ENCODE measurements around the gene EDA.

The EDA gene

DNA sequence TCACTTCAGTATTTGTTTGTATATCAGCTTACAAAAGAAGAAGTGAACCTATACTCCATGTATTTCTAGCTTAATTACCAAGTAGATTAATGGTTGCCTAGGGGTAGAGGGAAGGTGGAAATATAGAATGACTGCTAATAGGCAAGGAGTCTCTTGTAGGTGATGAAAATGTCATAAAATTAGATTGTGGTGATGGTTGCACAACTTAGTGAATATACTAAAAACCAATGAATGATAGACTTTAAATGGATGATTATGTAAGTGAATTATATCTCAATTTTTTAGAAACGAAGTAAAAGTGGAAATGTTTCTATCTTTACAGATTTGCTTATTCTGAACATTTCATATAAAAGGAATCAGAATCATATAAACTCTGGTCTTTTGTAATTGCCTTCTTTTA, 268.3 kb downstream of the EDA start:
- Histone ChIP-seq H2AK5ac (ENCODE audit: low read length) (no peak overlapping the region), H4K91ac (ENCODE audit: low read depth, low read length) (no peak overlapping the region), H3K79me2 (ENCODE audit: control insufficient read depth, insufficient read depth, low read length, poor library complexity) (no peaks in the 10 kb centered on the region), H3K27me3 (ENCODE audit: insufficient read depth, low read length) (no peaks in the 10 kb centered on the region), H4K12ac (ENCODE audit: low read depth, low read length) (no peak overlapping the region), H3K18ac (ENCODE audit: low read length) (no peak overlapping the region), H3K4me2 (ENCODE audit: low read length) (no peak overlapping the region), H3K4me3 (ENCODE audit: low read depth, low read length) (no peak overlapping the region), H3K9me3 (ENCODE audit: insufficient read depth, low read depth, low read length) (no peaks in the 10 kb centered on the region), H3K23ac (ENCODE audit: low read length) (no peak overlapping the region), H2BK12ac (ENCODE audit: low read length) (no peak overlapping the region), H2BK5ac (ENCODE audit: low read depth, low read length, poor library complexity) (no peak overlapping the region), H3K4ac (ENCODE audit: low read depth, low read length) (no peak overlapping the region), H4K8ac (ENCODE audit: low read depth, low read length) (no peak overlapping the region), H3K4me1 (ENCODE audit: control insufficient read depth in 1 of 2, insufficient read depth in 2 of 2, low read length in 2 of 2) (no peaks in the 10 kb centered on the region), H2AFZ (ENCODE audit: insufficient read depth, low read length, poor library complexity) (no peak overlapping the region), H3K27ac (ENCODE audit: low read depth, low read length) (no peak overlapping the region), H3K14ac (ENCODE audit: low read length) (no peak overlapping the region), H2BK120ac (ENCODE audit: insufficient read depth, low read length, poor library complexity) (no peak overlapping the region), H3K36me3 (ENCODE audit: control insufficient read depth in 1 of 2, insufficient read depth in 2 of 2, low read length in 2 of 2) (no peaks in the 10 kb centered on the region), H3K79me1 (ENCODE audit: low read length) (no peaks in the 10 kb centered on the region), H3K9ac (ENCODE audit: low read length) (no peak overlapping the region)
- DNase-seq, result no peak
- WGBS (ENCODE audit: extremely low coverage, insufficient coverage, insufficient read length), result no CpG with 5 or more reads among the region's 1 CpG

DNA sequence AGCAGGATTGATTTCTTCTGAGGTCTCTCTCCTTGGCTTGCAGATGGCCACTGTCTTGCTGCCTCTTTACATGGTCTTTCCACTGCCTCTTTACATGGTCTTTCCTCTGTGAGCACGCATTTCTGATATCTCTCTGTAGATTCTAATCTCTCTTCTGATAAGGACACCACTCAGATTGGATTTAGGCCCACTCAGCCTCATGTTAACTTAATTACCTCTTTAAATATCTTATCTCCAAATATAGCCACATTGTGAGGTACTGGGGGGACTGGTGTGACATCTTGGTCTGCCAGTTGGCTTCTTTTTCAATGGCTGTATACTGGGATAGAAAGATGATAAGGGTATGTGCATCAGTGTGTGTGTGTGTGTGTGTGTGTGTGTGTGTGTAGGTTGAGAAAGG, 280.1 kb downstream of the EDA start:
- WGBS (ENCODE audit: extremely low coverage, insufficient coverage, insufficient read length), result no CpG with 5 or more reads among the region's 1 CpG
- H2AK5ac ChIP-seq (ENCODE audit: low read length), result no peak overlapping the region
- no peak for DNase-seq

DNA sequence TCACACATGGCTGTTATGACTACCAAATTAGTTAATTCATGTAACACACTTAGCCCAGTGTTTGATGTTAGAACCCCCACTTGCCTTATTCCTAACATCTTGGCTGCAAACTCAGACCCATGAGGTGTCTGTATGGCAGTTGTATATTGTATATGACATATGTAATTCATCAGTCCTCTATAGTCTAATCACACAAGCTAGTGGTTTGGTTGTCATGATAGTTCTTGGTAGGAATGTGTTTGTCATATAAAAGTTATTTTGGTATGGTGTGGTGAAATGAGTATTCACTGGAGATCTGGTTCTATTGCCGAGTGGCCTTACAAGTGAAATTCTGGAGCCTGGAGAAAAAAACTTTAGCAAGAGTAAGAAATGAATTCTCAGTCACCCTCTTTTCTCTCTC, 284.6 kb downstream of the EDA start:
- H3K4ac ChIP-seq (ENCODE audit: low read depth, low read length), result no peak overlapping the region
- no peak overlapping the region for H4K8ac ChIP-seq (ENCODE audit: low read depth, low read length)
- H3K4me3 ChIP-seq (ENCODE audit: low read depth, low read length), result no peak overlapping the region
- H3K36me3 ChIP-seq (ENCODE audit: control insufficient read depth in 1 of 2, insufficient read depth in 2 of 2, low read length in 2 of 2), result no peaks in the 10 kb centered on the region
- H3K23ac ChIP-seq (ENCODE audit: low read length), result no peak overlapping the region
- no peak overlapping the region for H2AFZ ChIP-seq (ENCODE audit: insufficient read depth, low read length, poor library complexity)
- DNase-seq, result no peak
- no peaks in the 10 kb centered on the region for H3K4me1 ChIP-seq (ENCODE audit: control insufficient read depth in 1 of 2, insufficient read depth in 2 of 2, low read length in 2 of 2)
- no peaks in the 10 kb centered on the region for H3K9me3 ChIP-seq (ENCODE audit: insufficient read depth, low read depth, low read length)
- H3K9ac ChIP-seq (ENCODE audit: low read length), result no peak overlapping the region
- no peak overlapping the region for H2BK12ac ChIP-seq (ENCODE audit: low read length)
- no peak overlapping the region for H3K4me2 ChIP-seq (ENCODE audit: low read length)
- no peak overlapping the region for H3K14ac ChIP-seq (ENCODE audit: low read length)
- WGBS (ENCODE audit: extremely low coverage, insufficient coverage, insufficient read length), result no CpG with 5 or more reads among the region's 1 CpG
- H3K18ac ChIP-seq (ENCODE audit: low read length), result no peak overlapping the region
- no peaks in the 10 kb centered on the region for H3K27me3 ChIP-seq (ENCODE audit: insufficient read depth, low read length)
- no peak overlapping the region for H2BK5ac ChIP-seq (ENCODE audit: low read depth, low read length, poor library complexity)
- H3K79me2 ChIP-seq (ENCODE audit: control insufficient read depth, insufficient read depth, low read length, poor library complexity), result no peaks in the 10 kb centered on the region
- no peak overlapping the region for H4K12ac ChIP-seq (ENCODE audit: low read depth, low read length)
- no peak overlapping the region for H2BK120ac ChIP-seq (ENCODE audit: insufficient read depth, low read length, poor library complexity)
- H4K91ac ChIP-seq (ENCODE audit: low read depth, low read length), result no peak overlapping the region
- no peak overlapping the region for H3K27ac ChIP-seq (ENCODE audit: low read depth, low read length)
- H3K79me1 ChIP-seq (ENCODE audit: low read length), result no peaks in the 10 kb centered on the region
- H2AK5ac ChIP-seq (ENCODE audit: low read length), result no peak overlapping the region

More for the DNA sequence above, 280.1 kb downstream of the EDA start:
- no peak overlapping the region for H3K14ac ChIP-seq (ENCODE audit: low read length)
- H4K12ac ChIP-seq (ENCODE audit: low read depth, low read length), result no peak overlapping the region
- no peak overlapping the region for H2AFZ ChIP-seq (ENCODE audit: insufficient read depth, low read length, poor library complexity)
- no peak overlapping the region for H4K91ac ChIP-seq (ENCODE audit: low read depth, low read length)
- H3K36me3 ChIP-seq (ENCODE audit: control insufficient read depth in 1 of 2, insufficient read depth in 2 of 2, low read length in 2 of 2), result no peaks in the 10 kb centered on the region
- no peak overlapping the region for H3K27ac ChIP-seq (ENCODE audit: low read depth, low read length)
- H3K23ac ChIP-seq (ENCODE audit: low read length), result no peak overlapping the region
- H3K18ac ChIP-seq (ENCODE audit: low read length), result no peak overlapping the region
- no peak overlapping the region for H4K8ac ChIP-seq (ENCODE audit: low read depth, low read length)
- no peaks in the 10 kb centered on the region for H3K27me3 ChIP-seq (ENCODE audit: insufficient read depth, low read length)
- H3K4me1 ChIP-seq (ENCODE audit: control insufficient read depth in 1 of 2, insufficient read depth in 2 of 2, low read length in 2 of 2), result no peaks in the 10 kb centered on the region
- no peak overlapping the region for H2BK12ac ChIP-seq (ENCODE audit: low read length)
- H2BK120ac ChIP-seq (ENCODE audit: insufficient read depth, low read length, poor library complexity), result no peak overlapping the region
- H3K79me1 ChIP-seq (ENCODE audit: low read length), result no peaks in the 10 kb centered on the region
- H2BK5ac ChIP-seq (ENCODE audit: low read depth, low read length, poor library complexity), result no peak overlapping the region
- no peaks in the 10 kb centered on the region for H3K9me3 ChIP-seq (ENCODE audit: insufficient read depth, low read depth, low read length)
- no peaks in the 10 kb centered on the region for H3K79me2 ChIP-seq (ENCODE audit: control insufficient read depth, insufficient read depth, low read length, poor library complexity)
- H3K9ac ChIP-seq (ENCODE audit: low read length), result no peak overlapping the region
- no peak overlapping the region for H3K4me3 ChIP-seq (ENCODE audit: low read depth, low read length)
- H3K4me2 ChIP-seq (ENCODE audit: low read length), result no peak overlapping the region
- H3K4ac ChIP-seq (ENCODE audit: low read depth, low read length), result no peak overlapping the region

DNA sequence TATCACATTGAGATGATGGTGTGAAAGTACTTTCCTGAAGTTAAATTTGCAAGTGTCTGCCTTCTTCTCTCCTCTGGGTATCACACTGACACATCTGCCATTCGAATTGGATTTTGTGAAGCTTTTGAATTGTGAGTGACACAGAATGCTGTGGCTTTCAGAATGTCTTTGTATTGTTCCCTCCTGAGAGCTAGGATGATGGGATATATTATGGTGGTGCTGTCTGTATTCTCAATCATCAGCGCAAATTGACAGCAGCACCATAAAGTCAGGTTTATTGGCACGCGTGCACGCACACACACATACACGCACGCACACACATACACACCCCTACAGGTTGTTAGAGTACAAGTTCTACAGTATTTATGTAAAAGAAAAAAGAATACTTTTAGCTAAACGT, 290.5 kb downstream of the EDA start:
- H3K18ac ChIP-seq (ENCODE audit: low read length), result no peak overlapping the region
- no peaks in the 10 kb centered on the region for H3K27me3 ChIP-seq (ENCODE audit: insufficient read depth, low read length)
- no peak overlapping the region for H2BK5ac ChIP-seq (ENCODE audit: low read depth, low read length, poor library complexity)
- no peaks in the 10 kb centered on the region for H3K4me1 ChIP-seq (ENCODE audit: control insufficient read depth in 1 of 2, insufficient read depth in 2 of 2, low read length in 2 of 2)
- no peak overlapping the region for H4K8ac ChIP-seq (ENCODE audit: low read depth, low read length)
- no peak overlapping the region for H3K4ac ChIP-seq (ENCODE audit: low read depth, low read length)
- no peak overlapping the region for H2BK120ac ChIP-seq (ENCODE audit: insufficient read depth, low read length, poor library complexity)
- H4K12ac ChIP-seq (ENCODE audit: low read depth, low read length), result no peak overlapping the region
- H2BK12ac ChIP-seq (ENCODE audit: low read length), result no peak overlapping the region
- no peak overlapping the region for H3K23ac ChIP-seq (ENCODE audit: low read length)
- H3K4me2 ChIP-seq (ENCODE audit: low read length), result no peak overlapping the region
- H2AK5ac ChIP-seq (ENCODE audit: low read length), result no peak overlapping the region
- DNase-seq, result no peak
- H3K79me1 ChIP-seq (ENCODE audit: low read length), result no peaks in the 10 kb centered on the region
- no peaks in the 10 kb centered on the region for H3K36me3 ChIP-seq (ENCODE audit: control insufficient read depth in 1 of 2, insufficient read depth in 2 of 2, low read length in 2 of 2)
- H3K4me3 ChIP-seq (ENCODE audit: low read depth, low read length), result no peak overlapping the region
- H4K91ac ChIP-seq (ENCODE audit: low read depth, low read length), result no peak overlapping the region
- no CpG with 5 or more reads among the region's 8 CpGs for WGBS (ENCODE audit: extremely low coverage, insufficient coverage, insufficient read length)
- no peak overlapping the region for H3K9ac ChIP-seq (ENCODE audit: low read length)
- H3K27ac ChIP-seq (ENCODE audit: low read depth, low read length), result no peak overlapping the region
- H3K9me3 ChIP-seq (ENCODE audit: insufficient read depth, low read depth, low read length), result no peaks in the 10 kb centered on the region
- H3K79me2 ChIP-seq (ENCODE audit: control insufficient read depth, insufficient read depth, low read length, poor library complexity), result no peaks in the 10 kb centered on the region
- no peak overlapping the region for H2AFZ ChIP-seq (ENCODE audit: insufficient read depth, low read length, poor library complexity)
- no peak overlapping the region for H3K14ac ChIP-seq (ENCODE audit: low read length)

DNA sequence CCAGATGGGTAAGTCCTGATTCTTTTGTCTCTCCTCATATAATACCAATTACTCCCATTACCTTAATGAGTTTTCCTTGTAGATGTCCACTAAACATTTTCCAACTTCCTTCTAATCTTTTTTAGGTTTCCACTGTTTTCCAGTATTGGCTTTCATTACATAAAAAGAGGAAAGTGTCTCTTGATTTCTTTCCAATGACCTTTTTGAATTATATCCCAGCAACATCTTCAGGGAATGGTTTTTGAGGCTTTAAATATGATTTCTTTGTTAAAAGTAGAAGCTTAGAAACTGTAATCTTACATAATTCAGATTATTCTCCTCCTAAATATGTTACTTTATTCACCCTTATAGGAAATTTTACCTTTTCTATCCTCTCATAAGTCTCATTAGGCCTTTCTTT, 298.9 kb downstream of the EDA start:
- H3K27ac ChIP-seq (ENCODE audit: low read depth, low read length), result no peak overlapping the region
- no peak overlapping the region for H2BK5ac ChIP-seq (ENCODE audit: low read depth, low read length, poor library complexity)
- no peaks in the 10 kb centered on the region for H3K36me3 ChIP-seq (ENCODE audit: control insufficient read depth in 1 of 2, insufficient read depth in 2 of 2, low read length in 2 of 2)
- H3K4me2 ChIP-seq (ENCODE audit: low read length), result no peak overlapping the region
- no peak overlapping the region for H3K4ac ChIP-seq (ENCODE audit: low read depth, low read length)
- no peak overlapping the region for H3K14ac ChIP-seq (ENCODE audit: low read length)
- no peaks in the 10 kb centered on the region for H3K27me3 ChIP-seq (ENCODE audit: insufficient read depth, low read length)
- H2BK120ac ChIP-seq (ENCODE audit: insufficient read depth, low read length, poor library complexity), result no peak overlapping the region
- H3K9ac ChIP-seq (ENCODE audit: low read length), result no peak overlapping the region
- H3K23ac ChIP-seq (ENCODE audit: low read length), result no peak overlapping the region
- H2AFZ ChIP-seq (ENCODE audit: insufficient read depth, low read length, poor library complexity), result no peak overlapping the region
- no peak overlapping the region for H2BK12ac ChIP-seq (ENCODE audit: low read length)
- no peak overlapping the region for H4K8ac ChIP-seq (ENCODE audit: low read depth, low read length)
- no peaks in the 10 kb centered on the region for H3K4me1 ChIP-seq (ENCODE audit: control insufficient read depth in 1 of 2, insufficient read depth in 2 of 2, low read length in 2 of 2)
- no peaks in the 10 kb centered on the region for H3K79me1 ChIP-seq (ENCODE audit: low read length)
- no peak overlapping the region for H2AK5ac ChIP-seq (ENCODE audit: low read length)
- no peak overlapping the region for H4K12ac ChIP-seq (ENCODE audit: low read depth, low read length)
- no peaks in the 10 kb centered on the region for H3K9me3 ChIP-seq (ENCODE audit: insufficient read depth, low read depth, low read length)
- no peak overlapping the region for H4K91ac ChIP-seq (ENCODE audit: low read depth, low read length)
- DNase-seq, result no peak
- no peak overlapping the region for H3K18ac ChIP-seq (ENCODE audit: low read length)
- no peak overlapping the region for H3K4me3 ChIP-seq (ENCODE audit: low read depth, low read length)
- H3K79me2 ChIP-seq (ENCODE audit: control insufficient read depth, insufficient read depth, low read length, poor library complexity), result no peaks in the 10 kb centered on the region
